Liver (tissue), 3 donors: ENCODE data around the gene HDAC10.

Source experiments
- ATF3 ChIP-seq: IDR thresholded peaks from 2 replicates; pipeline ENCODE4 v1.6.1; 2016; ENCODE audit warnings: antibody characterized with exemption
- CTCF ChIP-seq: fragments of 150-350 bp; IDR thresholded peaks from 2 replicates; pipeline ENCODE4 v1.5.1; 2017; ENCODE audit warnings: improper control_type of control experiment, low read depth, low read length; ENCODE audit not compliant: missing input control
- EGR1 ChIP-seq, 2 donors: IDR thresholded peaks; 2 replicates each; pipeline ENCODE4 v1.6.1; 2016 to 2018; ENCODE audit warnings: antibody characterized with exemption in 2 of 2, low read depth in 2 of 2
- FOXA1 ChIP-seq: IDR thresholded peaks from 2 replicates; pipeline ENCODE4 v1.6.1; 2016; ENCODE audit warnings: antibody characterized with exemption
- GABPA ChIP-seq, 2 donors: IDR thresholded peaks in 1 of 2; conservative IDR thresholded peaks in 1 of 2; 2 replicates each; pipeline ENCODE4 v1.6.1; 2016; ENCODE audit warnings: antibody characterized with exemption in 2 of 2, mild to moderate bottlenecking in 1 of 2, moderate library complexity in 1 of 2
- HNF4G ChIP-seq: IDR thresholded peaks from 2 replicates; pipeline ENCODE4 v1.6.1; 2016; ENCODE audit warnings: antibody characterized with exemption
- JUND ChIP-seq, 2 donors: IDR thresholded peaks; 2 replicates each; pipeline ENCODE4 v1.6.1; 2016; ENCODE audit warnings: antibody characterized with exemption in 2 of 2
- NR2F2 ChIP-seq: IDR thresholded peaks from 2 replicates; pipeline ENCODE4 v1.6.1; 2016; ENCODE audit warnings: antibody characterized with exemption
- RAD21 ChIP-seq, 2 donors: IDR thresholded peaks; 2 replicates each; pipeline ENCODE4 v1.6.1; 2016; ENCODE audit warnings: antibody characterized with exemption in 2 of 2, mild to moderate bottlenecking in 2 of 2
- REST ChIP-seq: IDR thresholded peaks from 2 replicates; pipeline ENCODE4 v1.6.1; 2016; ENCODE audit warnings: antibody characterized with exemption, mild to moderate bottlenecking
- SP1 ChIP-seq: IDR thresholded peaks from 2 replicates; pipeline ENCODE4 v1.6.1; 2018; ENCODE audit warnings: antibody characterized with exemption, mild to moderate bottlenecking
- TAF1 ChIP-seq: conservative IDR thresholded peaks from 2 replicates; pipeline ENCODE4 v1.6.1; 2016; ENCODE audit warnings: antibody characterized with exemption, mild to moderate bottlenecking
- YY1 ChIP-seq: IDR thresholded peaks from 2 replicates; pipeline ENCODE4 v1.6.1; 2016; ENCODE audit warnings: antibody characterized with exemption, mild to moderate bottlenecking
- ZBTB33 ChIP-seq: IDR thresholded peaks from 2 replicates; pipeline ENCODE4 v1.6.1; 2016; ENCODE audit warnings: antibody characterized with exemption
- donor health status: healthy.
- donor health status: healthy.

- no peak for TF ChIP-seq CTCF
- no peak for TF ChIP-seq REST
- TF ChIP-seq TAF1 = no peak
- TF ChIP-seq NR2F2 = no peak
- no peak for TF ChIP-seq YY1
- no peak for TF ChIP-seq GABPA (IDR thresholded peaks at IDR 0.05 in 1 of 2, conservative IDR thresholded peaks at IDR 0.05 in 1 of 2)
- no peak for TF ChIP-seq HNF4G
- TF ChIP-seq RAD21 (IDR thresholded peaks at IDR 0.05) = no peak
- TF ChIP-seq ATF3 = no peak
- TF ChIP-seq EGR1 (IDR thresholded peaks at IDR 0.05; ENCODE audit: low read depth in 2 of 2) = no peak
- no peak for TF ChIP-seq FOXA1
- TF ChIP-seq JUND (IDR thresholded peaks at IDR 0.05) = no peak
- TF ChIP-seq SP1 = no peak
- no peak for TF ChIP-seq ZBTB33
These were observed 9.9 kb upstream of the HDAC10 start for GRCh38 chr22:50260801-50261614.
